Keratinocyte (primary cell): ENCODE data around the gene CPA3. TPM values are rescaled to one million over a fixed set of nuclear protein-coding genes. Genes with fewer than 3 reads are reported as not detected.

Experiments used
- DNase-seq: peaks from one replicate; pipeline ENCODE4 v3.0.0-alpha.2; 2011; ENCODE audit warnings: low read depth, missing footprints, low spot score
- FAIRE-seq: peaks from 2 replicates; lab custom pipeline; 2011; peaks lifted over from hg19 to GRCh38; lab: Jason Lieb, UNC
- H2AFZ ChIP-seq: 2 replicates; pipeline ENCODE4 v1.6.0; 2012; ENCODE audit warnings: low read length, control low read depth, inconsistent platforms; ENCODE audit not compliant: control insufficient read depth
- H3K27ac ChIP-seq: 2 replicates; pipeline ENCODE4 v1.5.1; 2011; ENCODE audit warnings: low read length; ENCODE audit not compliant: control insufficient read depth, insufficient read depth
- H3K27me3 ChIP-seq: 3 replicates; pipeline ENCODE4 v1.6.0; 2011; ENCODE audit warnings: low read length; ENCODE audit not compliant: control insufficient read depth, insufficient read depth; ENCODE audit errors: extremely low read depth
- H3K36me3 ChIP-seq, 2 experiments: 2 replicates in 1 of 2; 3 replicates in 1 of 2; pipeline ENCODE4 v1.5.1; 2011; ENCODE audit warnings: low read length in 2 of 2, mild to moderate bottlenecking in 1 of 2; ENCODE audit not compliant: control insufficient read depth in 2 of 2, insufficient read depth in 2 of 2; ENCODE audit errors: extremely low read depth in 1 of 2
- H3K4me1 ChIP-seq: 3 replicates; pipeline ENCODE4 v1.5.1; 2011; ENCODE audit warnings: low read length; ENCODE audit not compliant: control insufficient read depth, insufficient read depth; ENCODE audit errors: extremely low read depth
- H3K4me2 ChIP-seq: 3 replicates; pipeline ENCODE4 v1.6.0; 2011; ENCODE audit warnings: low read depth, low read length; ENCODE audit not compliant: control insufficient read depth, insufficient read depth; ENCODE audit errors: extremely low read depth
- H3K4me3 ChIP-seq, 3 experiments: fragments of 200-600 bp in 1 of 3; sonication (generic) in 1 of 3; 2 replicates in 2 of 3; 3 replicates in 1 of 3; pipeline ENCODE4 v1.5.1; 2011 to 2016; ENCODE audit warnings: low read length in 3 of 3, mild to moderate bottlenecking in 3 of 3, control low read depth in 2 of 3, inconsistent platforms in 1 of 3, low read depth in 1 of 3, mixed read lengths in 1 of 3, mixed run types in 1 of 3, moderate library complexity in 1 of 3; ENCODE audit not compliant: control insufficient read depth in 2 of 3, insufficient read depth in 2 of 3; ENCODE audit errors: extremely low read depth in 1 of 3
- H3K79me2 ChIP-seq: 2 replicates; pipeline ENCODE4 v1.6.0; 2012; ENCODE audit warnings: low read length; ENCODE audit not compliant: control insufficient read depth, insufficient read depth
- H3K9ac ChIP-seq: 3 replicates; pipeline ENCODE4 v1.6.0; 2011; ENCODE audit warnings: low read length; ENCODE audit not compliant: control insufficient read depth, insufficient read depth; ENCODE audit errors: extremely low read depth
- H3K9me1 ChIP-seq: 3 replicates; pipeline ENCODE4 v1.6.0; 2011; ENCODE audit warnings: low read length; ENCODE audit not compliant: control insufficient read depth, insufficient read depth; ENCODE audit errors: extremely low read depth
- H3K9me3 ChIP-seq: 2 replicates; pipeline ENCODE4 v1.5.1; 2012; ENCODE audit warnings: low read depth, low read length; ENCODE audit not compliant: control insufficient read depth
- H4K20me1 ChIP-seq: 3 replicates; pipeline ENCODE4 v1.6.0; 2011; ENCODE audit warnings: low read length; ENCODE audit not compliant: control insufficient read depth, insufficient read depth; ENCODE audit errors: extremely low read depth
- CTCF ChIP-seq, 3 experiments: IDR thresholded peaks in 1 of 3; conservative IDR thresholded peaks in 1 of 3; optimal IDR thresholded peaks in 1 of 3; 2 replicates in 2 of 3; 3 replicates in 1 of 3; pipeline versions ENCODE3 to v1.5.1; 2011; ENCODE audit warnings: low read length in 3 of 3, mild to moderate bottlenecking in 3 of 3, moderate library complexity in 2 of 3, control low read depth in 1 of 3, inconsistent platforms in 1 of 3; ENCODE audit not compliant: insufficient read depth in 2 of 3; ENCODE audit errors: extremely low read depth in 1 of 3
- EZH2 ChIP-seq: IDR thresholded peaks from one replicate; pipeline ENCODE4 v1.6.1; 2012; ENCODE audit warnings: inconsistent platforms, mild to moderate bottlenecking, low read length, moderate library complexity
- dilution Hi-C: fragments of 300-500 bp; cut with MboI; formaldehyde crosslinking; loops from one replicate; pipeline ENCODE4 v1.7.0; 2020; ENCODE audit warnings: low sequenced_read_pairs; ENCODE audit not compliant: extremely low pct_ligation_motif_present
- polyA plus RNA-seq, 5 experiments: library from polyadenylated mRNA; depleted of rRNA in 3 of 5; stranded (reverse) in 3 of 5; stranded (forward) in 1 of 5; unstranded in 1 of 5; fragments of >200 nt; gene quantifications; 1 replicate in 1 of 5; 2 replicates in 3 of 5; 3 replicates in 1 of 5; pipeline versions ENCODE4 v1.2.1 to v1.2.3, GENCODE V29; 2011 to 2012; ENCODE audit warnings: missing spikeins in 2 of 5, low read depth in 1 of 5, low replicate concordance in 1 of 5

CPA3 gene
- polyA plus RNA-seq, 1 donor (not counting 4 experiments of a cell fraction or from before 2014, with no cell fraction given): not detected

- DNase-seq (no peak), FAIRE-seq (no peak)
- Histone ChIP-seq H3K9me3 (no peaks in the 10 kb centered on the region), H3K4me3 (no peak overlapping the region), H3K9ac (no peak overlapping the region), H3K4me1 (no peaks in the 10 kb centered on the region), H3K4me2 (no peak overlapping the region), H3K79me2 (no peaks in the 10 kb centered on the region), H2AFZ (no peak overlapping the region), H3K9me1 (no peaks in the 10 kb centered on the region), H3K27me3 (no peaks in the 10 kb centered on the region), H3K36me3 (no peaks in the 10 kb centered on the region), H3K27ac (no peak overlapping the region), H4K20me1 (no peaks in the 10 kb centered on the region)
- TF ChIP-seq EZH2 (no peak), CTCF (optimal IDR thresholded peaks at IDR 0.05 in 1 of 3, IDR thresholded peaks at IDR 0.05 in 1 of 3, conservative IDR thresholded peaks at IDR 0.05 in 1 of 3; ENCODE audit: extremely low read depth in 1 of 3, insufficient read depth in 2 of 3, low read length in 3 of 3) (no peak)
- dilution Hi-C loops: no loop called here
These were observed 67.9 kb downstream of the CPA3 start for GRCh38 chr3:148932972-148933371.

- Histone ChIP-seq H3K79me2 (no peaks in the 10 kb centered on the region), H3K9ac (no peak overlapping the region), H3K27me3 (no peaks in the 10 kb centered on the region), H4K20me1 (no peaks in the 10 kb centered on the region), H3K27ac (no peak overlapping the region), H3K4me2 (no peak overlapping the region), H3K4me3 (no peak overlapping the region), H3K36me3 (no peaks in the 10 kb centered on the region), H3K9me1 (no peaks in the 10 kb centered on the region), H3K9me3 (no peaks in the 10 kb centered on the region), H2AFZ (no peak overlapping the region), H3K4me1 (no peaks in the 10 kb centered on the region)
- dilution Hi-C loops: no loop called here
- FAIRE-seq: no peak
- DNase-seq: no peak
- TF ChIP-seq EZH2: no peak
- no peak for TF ChIP-seq CTCF (optimal IDR thresholded peaks at IDR 0.05 in 1 of 3, IDR thresholded peaks at IDR 0.05 in 1 of 3, conservative IDR thresholded peaks at IDR 0.05 in 1 of 3; ENCODE audit: extremely low read depth in 1 of 3, insufficient read depth in 2 of 3, low read length in 3 of 3)
These were observed 72.6 kb downstream of the CPA3 start for GRCh38 chr3:148937467-148938255.
